AG10803 (cell line): ENCODE measurements around the gene ASB6.

Source experiments
- DNase-seq: peaks from one replicate; pipeline ENCODE4 v3.0.0; 2010; ENCODE audit warnings: low read depth
- H3K4me3 ChIP-seq: 2 replicates; pipeline ENCODE4 v1.5.1; 2011; ENCODE audit warnings: mild to moderate bottlenecking, low read length, control low read depth
- TF ChIP-seq, protein P1 (sequence below): conservative IDR thresholded peaks from 2 replicates; pipeline ENCODE4 v1.5.1; 2011; ENCODE audit warnings: mild to moderate bottlenecking, low read length, control low read depth, inconsistent platforms

Gene ASB6, protein sequence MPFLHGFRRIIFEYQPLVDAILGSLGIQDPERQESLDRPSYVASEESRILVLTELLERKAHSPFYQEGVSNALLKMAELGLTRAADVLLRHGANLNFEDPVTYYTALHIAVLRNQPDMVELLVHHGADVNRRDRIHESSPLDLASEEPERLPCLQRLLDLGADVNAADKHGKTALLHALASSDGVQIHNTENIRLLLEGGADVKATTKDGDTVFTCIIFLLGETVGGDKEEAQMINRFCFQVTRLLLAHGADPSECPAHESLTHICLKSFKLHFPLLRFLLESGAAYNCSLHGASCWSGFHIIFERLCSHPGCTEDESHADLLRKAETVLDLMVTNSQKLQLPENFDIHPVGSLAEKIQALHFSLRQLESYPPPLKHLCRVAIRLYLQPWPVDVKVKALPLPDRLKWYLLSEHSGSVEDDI

DNA sequence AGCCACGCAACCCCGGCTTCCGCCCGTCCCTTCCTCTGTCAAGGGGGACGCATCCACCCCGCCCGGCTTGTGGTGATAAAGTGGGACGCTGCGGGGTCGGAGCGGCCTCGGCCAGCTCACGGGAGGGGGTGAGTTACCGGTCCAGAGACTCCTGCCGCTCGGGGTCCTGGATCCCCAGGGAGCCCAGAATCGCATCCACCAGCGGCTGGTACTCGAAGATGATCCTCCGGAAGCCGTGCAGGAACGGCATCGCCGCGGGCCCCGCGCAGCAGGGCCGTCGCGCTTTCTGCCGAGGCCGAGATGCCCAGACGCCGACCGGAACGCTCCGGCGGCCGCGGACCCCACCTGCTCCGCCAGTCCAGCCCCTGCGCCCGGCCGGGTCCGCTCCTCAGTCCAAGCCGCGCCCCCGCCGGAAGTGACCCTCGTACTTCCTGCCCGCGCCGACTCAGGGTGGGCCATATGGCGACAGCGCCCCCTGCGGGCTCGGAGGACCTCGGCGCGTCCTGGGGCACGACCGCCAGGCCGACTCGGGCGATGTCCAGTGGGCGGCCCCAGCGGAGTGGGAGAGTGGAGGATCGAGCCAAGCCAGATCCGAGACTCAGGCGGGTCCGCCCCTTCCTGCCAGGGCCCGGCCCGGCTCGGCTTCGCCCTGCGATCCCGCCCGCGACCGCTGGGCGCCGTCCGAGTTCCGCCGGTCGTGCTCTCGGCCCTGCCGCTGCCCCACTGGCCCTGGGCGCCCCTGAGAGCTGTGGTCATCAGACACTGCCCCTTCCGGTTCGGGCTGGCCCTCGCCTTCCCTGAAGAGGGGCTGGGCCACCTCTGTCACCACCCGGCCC is at the start of gene ASB6:
ASB6 (minus strand) TSS at position 402 of the 836 bp plus-strand sequence; CDS start at position 250, 152 bp downstream.
- TF ChIP-seq, protein P1, sequence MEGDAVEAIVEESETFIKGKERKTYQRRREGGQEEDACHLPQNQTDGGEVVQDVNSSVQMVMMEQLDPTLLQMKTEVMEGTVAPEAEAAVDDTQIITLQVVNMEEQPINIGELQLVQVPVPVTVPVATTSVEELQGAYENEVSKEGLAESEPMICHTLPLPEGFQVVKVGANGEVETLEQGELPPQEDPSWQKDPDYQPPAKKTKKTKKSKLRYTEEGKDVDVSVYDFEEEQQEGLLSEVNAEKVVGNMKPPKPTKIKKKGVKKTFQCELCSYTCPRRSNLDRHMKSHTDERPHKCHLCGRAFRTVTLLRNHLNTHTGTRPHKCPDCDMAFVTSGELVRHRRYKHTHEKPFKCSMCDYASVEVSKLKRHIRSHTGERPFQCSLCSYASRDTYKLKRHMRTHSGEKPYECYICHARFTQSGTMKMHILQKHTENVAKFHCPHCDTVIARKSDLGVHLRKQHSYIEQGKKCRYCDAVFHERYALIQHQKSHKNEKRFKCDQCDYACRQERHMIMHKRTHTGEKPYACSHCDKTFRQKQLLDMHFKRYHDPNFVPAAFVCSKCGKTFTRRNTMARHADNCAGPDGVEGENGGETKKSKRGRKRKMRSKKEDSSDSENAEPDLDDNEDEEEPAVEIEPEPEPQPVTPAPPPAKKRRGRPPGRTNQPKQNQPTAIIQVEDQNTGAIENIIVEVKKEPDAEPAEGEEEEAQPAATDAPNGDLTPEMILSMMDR = peak; percentile 55
- H3K4me3 ChIP-seq = peak within 1 kb of the TSS; percentile 87

DNA sequence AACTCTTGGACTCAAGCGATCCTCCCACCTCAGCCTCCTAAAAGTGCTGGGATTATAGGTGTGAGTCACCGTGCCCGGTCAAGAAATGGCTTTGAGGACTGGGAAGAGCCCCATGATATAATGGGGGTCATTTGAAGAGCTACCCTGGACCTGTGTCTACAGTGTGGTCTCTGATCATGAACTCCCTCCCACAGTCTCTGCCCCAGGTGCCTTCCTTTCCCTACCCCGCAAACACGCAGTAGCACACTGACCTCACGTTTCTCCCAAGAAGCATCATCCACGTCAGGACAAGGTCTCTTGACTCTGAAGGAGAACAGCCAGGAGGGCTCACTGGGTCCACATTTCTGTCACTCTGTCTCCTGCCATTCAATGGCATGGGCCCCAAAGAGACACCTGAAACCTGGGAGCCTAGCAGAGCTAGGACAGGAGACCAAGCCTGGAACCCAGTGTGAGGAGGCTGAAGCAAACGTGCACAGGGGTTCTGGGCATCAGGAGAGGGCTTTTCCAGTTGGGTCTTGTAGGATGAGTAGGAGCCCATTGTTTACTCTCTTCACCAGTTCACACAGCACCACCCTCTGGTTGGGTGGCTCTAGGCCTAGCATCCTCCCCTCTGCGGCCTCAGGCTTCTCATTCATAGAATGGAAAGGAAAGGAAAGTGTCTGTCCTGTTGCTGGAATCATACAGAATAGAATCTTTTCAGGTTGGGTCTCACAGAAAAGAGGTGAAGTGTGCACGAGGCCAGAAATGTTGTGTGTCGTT is 46.5 kb upstream of the ASB6 start:
- no peak for DNase-seq
- TF ChIP-seq, protein P1 = no peak
- H3K4me3 ChIP-seq = no peak overlapping the region

More for the DNA sequence above, at the start of gene ASB6:
- DNase-seq = peak; percentile 97

DNA sequence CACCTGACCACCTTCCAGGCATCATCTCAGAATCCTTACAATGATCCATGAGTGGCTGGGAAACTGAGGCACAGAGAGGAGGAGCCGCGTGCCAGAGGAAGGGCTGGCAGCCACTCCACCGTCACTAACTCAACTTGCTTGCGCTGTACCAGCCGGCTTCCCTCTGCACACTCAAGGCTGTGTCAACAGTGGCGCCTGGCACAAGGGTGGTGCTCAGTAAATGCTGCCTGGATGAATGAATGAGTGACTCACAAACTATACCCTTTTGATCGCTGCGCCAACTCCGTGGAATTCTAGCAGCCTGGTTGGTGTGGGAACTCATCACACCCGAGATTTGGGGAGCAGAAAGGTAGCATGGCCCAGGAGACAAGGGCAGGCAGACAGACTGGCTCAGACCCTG is 45.4 kb upstream of the ASB6 start:
- TF ChIP-seq, protein P1 = no peak
- DNase-seq = no peak
- no peak overlapping the region for H3K4me3 ChIP-seq

DNA sequence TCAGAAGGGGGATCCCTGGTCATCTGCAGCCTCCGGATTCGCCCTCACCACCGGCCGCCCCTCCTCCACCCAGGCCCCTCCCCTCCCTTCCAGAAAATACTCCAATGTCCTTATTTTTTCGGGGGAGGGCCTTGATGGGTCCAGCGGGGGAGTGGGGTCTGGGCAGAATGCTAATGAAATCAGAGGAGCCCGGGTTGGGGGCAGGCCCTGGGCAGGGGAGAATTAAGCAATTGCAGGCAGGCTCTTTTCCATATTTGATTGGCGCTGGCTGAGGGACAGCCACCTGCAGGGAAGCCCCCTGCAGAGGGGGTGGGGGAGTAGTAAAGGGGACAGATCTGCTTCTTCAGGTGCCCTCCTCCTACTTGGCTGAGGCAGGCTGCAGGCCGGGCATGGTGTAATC is 44.8 kb upstream of the ASB6 start:
- TF ChIP-seq, protein P1 = no peak
- no peak for DNase-seq
- H3K4me3 ChIP-seq = no peak overlapping the region

DNA sequence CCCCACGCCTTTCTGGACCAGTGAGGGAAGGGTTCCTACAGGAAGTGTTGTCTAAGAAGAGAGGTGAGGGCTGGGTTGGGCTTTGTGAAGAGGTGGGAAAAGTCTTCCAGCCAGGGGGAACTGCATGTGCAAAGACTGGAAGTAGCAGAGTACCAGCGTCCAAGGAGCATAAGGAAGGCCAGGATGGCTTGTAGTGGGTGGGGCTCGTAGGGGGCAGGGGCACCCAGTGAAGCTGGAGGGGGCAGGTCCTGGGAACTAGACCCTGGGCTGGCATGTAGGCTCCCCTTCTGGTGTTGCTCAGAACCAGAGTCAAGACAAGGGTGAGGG is 43.9 kb upstream of the ASB6 start:
- H3K4me3 ChIP-seq = no peak overlapping the region
- no peak for DNase-seq
- TF ChIP-seq, protein P1 = no peak

DNA sequence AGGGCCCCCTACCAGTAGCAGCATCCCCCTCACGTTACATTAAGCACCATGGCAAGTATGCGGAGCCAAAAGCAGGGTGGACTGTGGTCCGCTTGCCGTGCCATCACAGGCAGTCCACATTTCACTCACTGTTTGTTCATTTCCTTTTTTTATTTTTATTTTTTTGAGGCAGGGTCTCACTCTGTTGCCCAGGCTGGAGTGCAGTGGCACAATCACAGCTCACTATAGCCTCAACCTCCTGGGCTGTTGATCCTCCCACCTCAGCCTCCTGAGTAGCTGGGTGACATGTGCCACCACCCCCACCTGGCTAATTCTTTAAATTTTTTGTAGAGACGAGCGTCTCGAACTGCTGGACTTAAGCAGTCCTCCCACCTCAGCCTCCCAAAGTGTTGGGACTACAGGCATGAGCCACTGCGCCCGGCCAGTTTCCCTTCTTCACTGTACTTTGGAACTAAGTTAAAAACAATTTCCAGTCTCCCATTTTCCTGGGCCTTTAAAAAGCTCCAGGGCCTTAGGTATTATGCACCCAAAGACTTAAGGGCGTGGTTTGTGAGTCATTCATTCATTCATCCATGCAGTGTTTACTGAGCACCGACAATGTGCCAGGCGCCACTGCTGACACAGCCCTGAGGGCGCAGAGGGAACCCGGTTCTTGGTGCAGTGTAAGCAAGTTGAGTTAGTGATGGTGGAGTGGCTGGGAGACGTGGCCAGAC is 43.4 kb upstream of the ASB6 start:
- DNase-seq = peak; percentile 64
- no peak overlapping the region for H3K4me3 ChIP-seq
- TF ChIP-seq, protein P1 = no peak
